HEK293 (cell line): Measurements from ENCODE around the gene DPEP1.

Experiments
- CTCF ChIA-PET: fragments of 350-600 bp; formaldehyde crosslinking; extraction: SDS; loops from one replicate; lab custom pipeline; 2021; ENCODE audit warnings: antibody characterized with exemption; lab: Yijun Ruan, JAX
- POLR2A ChIA-PET: fragments of 300-600 bp; formaldehyde crosslinking; extraction: SDS; loops from one replicate; lab custom pipeline; 2020; ENCODE audit warnings: antibody characterized with exemption, inconsistent platforms; lab: Yijun Ruan, JAX
- H3K27ac ChIP-seq: fragments of 200-500 bp; sonication (Bioruptor generic); 2 replicates; pipeline ENCODE4 v1.5.1; 2014; ENCODE audit warnings: low read depth, low read length, control low read depth, inconsistent platforms; ENCODE audit errors: extremely low read depth
- H3K36me3 ChIP-seq, 2 experiments: fragments of 200-500 bp in 1 of 2; sonication (Bioruptor generic) in 1 of 2; 1 replicate in 1 of 2; 2 replicates in 1 of 2; pipeline ENCODE4 v1.5.1; 2014 to 2017; ENCODE audit warnings: inconsistent platforms in 2 of 2, low read length in 2 of 2; ENCODE audit not compliant: control insufficient read depth in 2 of 2, insufficient read depth in 1 of 2
- H3K4me1 ChIP-seq: fragments of 200-500 bp; sonication (Bioruptor generic); 2 replicates; pipeline ENCODE4 v1.5.1; 2014; ENCODE audit warnings: mild to moderate bottlenecking, low read length, inconsistent platforms; ENCODE audit not compliant: control insufficient read depth, insufficient read depth
- H3K4me3 ChIP-seq: 2 replicates; pipeline ENCODE4 v1.5.1; 2011; ENCODE audit warnings: low read depth, mild to moderate bottlenecking, control low read depth, low read length, moderate library complexity
- H3K9me3 ChIP-seq: fragments of 200-500 bp; sonication (Bioruptor generic); 2 replicates; pipeline ENCODE4 v1.5.1; 2014; ENCODE audit warnings: low read depth, low read length, inconsistent platforms; ENCODE audit not compliant: control insufficient read depth, insufficient read depth
- BCL11A ChIP-seq: fragments of 450-650 bp; formaldehyde crosslinking; IDR thresholded peaks from 2 replicates; pipeline ENCODE4 v1.5.1; 2016; ENCODE audit warnings: low read depth, missing biosample characterization, missing genetic modification characterization
- EGR2 ChIP-seq: fragments of 450-650 bp; formaldehyde crosslinking; IDR thresholded peaks from 2 replicates; pipeline ENCODE4 v1.5.1; 2016; ENCODE audit warnings: low read depth, missing biosample characterization, missing genetic modification characterization
- GLIS1 ChIP-seq: fragments of 450-650 bp; formaldehyde crosslinking; IDR thresholded peaks from 2 replicates; pipeline ENCODE4 v1.5.1; 2016; ENCODE audit warnings: missing biosample characterization, missing genetic modification characterization
- KLF17 ChIP-seq: fragments of 450-650 bp; formaldehyde crosslinking; IDR thresholded peaks from 2 replicates; pipeline ENCODE4 v1.5.1; 2016; ENCODE audit warnings: missing biosample characterization, missing genetic modification characterization
- SP2 ChIP-seq: fragments of 450-650 bp; formaldehyde crosslinking; IDR thresholded peaks from 2 replicates; pipeline ENCODE4 v1.5.1; 2016; ENCODE audit warnings: missing biosample characterization, missing genetic modification characterization
- SP7 ChIP-seq: fragments of 450-650 bp; formaldehyde crosslinking; IDR thresholded peaks from 2 replicates; pipeline ENCODE4 v1.5.1; 2016; ENCODE audit warnings: missing biosample characterization, missing genetic modification characterization
- YY1 ChIP-seq: fragments of 450-650 bp; formaldehyde crosslinking; IDR thresholded peaks from 2 replicates; pipeline ENCODE4 v1.5.1; 2018; ENCODE audit warnings: missing biosample characterization, missing genetic modification characterization
- YY2 ChIP-seq: fragments of 450-650 bp; formaldehyde crosslinking; IDR thresholded peaks from 2 replicates; pipeline ENCODE4 v1.5.1; 2016; ENCODE audit warnings: missing biosample characterization, missing genetic modification characterization
- ZEB2 ChIP-seq: fragments of 450-650 bp; formaldehyde crosslinking; IDR thresholded peaks from 2 replicates; pipeline ENCODE4 v1.5.1; 2016; ENCODE audit warnings: missing biosample characterization, missing genetic modification characterization
- ZNF398 ChIP-seq: fragments of 450-650 bp; formaldehyde crosslinking; IDR thresholded peaks from 2 replicates; pipeline ENCODE4 v1.5.1; 2017; ENCODE audit warnings: missing biosample characterization, missing genetic modification characterization
- ZNF48 ChIP-seq: fragments of 450-650 bp; formaldehyde crosslinking; IDR thresholded peaks from 2 replicates; pipeline ENCODE4 v1.5.1; 2016; ENCODE audit warnings: missing biosample characterization, missing genetic modification characterization
- ZNF518A ChIP-seq: fragments of 450-650 bp; formaldehyde crosslinking; conservative IDR thresholded peaks from 2 replicates; pipeline ENCODE4 v1.5.1; 2016; ENCODE audit warnings: low read depth, missing biosample characterization, missing genetic modification characterization
- ZNF600 ChIP-seq: fragments of 450-650 bp; formaldehyde crosslinking; IDR thresholded peaks from 2 replicates; pipeline ENCODE4 v1.5.1; 2016; ENCODE audit warnings: missing biosample characterization, missing genetic modification characterization
- ZNF692 ChIP-seq: fragments of 450-650 bp; formaldehyde crosslinking; IDR thresholded peaks from 2 replicates; pipeline ENCODE4 v1.5.1; 2016; ENCODE audit warnings: missing biosample characterization, missing genetic modification characterization
- ZXDB ChIP-seq: fragments of 450-650 bp; formaldehyde crosslinking; IDR thresholded peaks from 2 replicates; pipeline ENCODE4 v1.5.1; 2016; ENCODE audit warnings: missing biosample characterization, missing genetic modification characterization
- TF ChIP-seq, protein P1 (sequence below): fragments of 450-650 bp; formaldehyde crosslinking; IDR thresholded peaks from 2 replicates; pipeline ENCODE4 v1.5.1; 2016; ENCODE audit warnings: missing biosample characterization, missing genetic modification characterization, borderline replicate concordance

Gene DPEP1

GRCh38 chr16:89678258-89678657 lies 64.8 kb downstream of the DPEP1 start (continued):
- TF ChIP-seq ZNF518A = peak; percentile 36; the same call in 1 of the 2 replicates
- no peak for TF ChIP-seq ZNF48 (tag by site-specific recombination)
- no peak for TF ChIP-seq BCL11A (tag by site-specific recombination)

GRCh38 chr16:89685916-89686315 lies 72.5 kb downstream of the DPEP1 start:
- H3K27ac ChIP-seq = no peak overlapping the region
- no peaks in the 10 kb centered on the region for H3K4me1 ChIP-seq
- ChIA-PET CTCF (no interaction called here), POLR2A (interaction anchor here (0.9 to 1.4 kb wide), 7 partner anchors 10 to 83 kb away, joined by 3 to 10 read pairs (median 5); partner anchors contain the start of genes CHMP1A and SPATA33)
- H3K36me3 ChIP-seq = peaks cover 0 to 19% of the 10 kb centered on the region in 2 experiments; a peak in 2 of 3 replicates
- no peaks in the 10 kb centered on the region for H3K9me3 ChIP-seq
- no peak overlapping the region for H3K4me3 ChIP-seq
- TF ChIP-seq ZEB2 (tag by site-specific recombination) (peak; percentile 90; the same call in 1 of the 2 replicates), SP7 (tag by site-specific recombination) (no peak)

- no peaks in the 10 kb centered on the region for H3K9me3 ChIP-seq
- peak within 1 kb of the TSS; percentile 79 for H3K27ac ChIP-seq
- CTCF ChIA-PET = no interaction called here
- POLR2A ChIA-PET = interaction anchor here (0.5 to 1.4 kb wide), 13 partner anchors 8 to 541 kb away, joined by 3 to 10 read pairs (median 4); partner anchors contain the start of genes CHMP1A, SPATA2L and SPATA33
- H3K4me1 ChIP-seq = no peaks in the 10 kb centered on the region
- H3K4me3 ChIP-seq = peak within 1 kb of the TSS; percentile 74
- peaks cover 0 to 23% of the 10 kb centered on the region in 2 experiments; a peak in 1 of 3 replicates for H3K36me3 ChIP-seq
- TF ChIP-seq ZNF692 (peak; percentile 46; the same call in 1 of the 2 replicates), EGR2 (tag by site-specific recombination) (peak; percentile 43), KLF17 (0 out of 2 replicates have a peak, but pooled peaks have one; percentile 36), SP2 (tag by site-specific recombination) (peak; percentile 73), YY1 (peak; percentile 56; the same call in 1 of the 2 replicates), GLIS1 (tag by site-specific recombination) (0 out of 2 replicates have a peak, but pooled peaks have one; percentile 14), ZXDB (peak; percentile 93), ZNF600 (tag by site-specific recombination) (peak; percentile 75), ZNF398 (peak; percentile 51; the same call in 1 of the 2 replicates), YY2 (tag by site-specific recombination) (peak; percentile 71; the same call in 1 of the 2 replicates)
- TF ChIP-seq, protein P1, sequence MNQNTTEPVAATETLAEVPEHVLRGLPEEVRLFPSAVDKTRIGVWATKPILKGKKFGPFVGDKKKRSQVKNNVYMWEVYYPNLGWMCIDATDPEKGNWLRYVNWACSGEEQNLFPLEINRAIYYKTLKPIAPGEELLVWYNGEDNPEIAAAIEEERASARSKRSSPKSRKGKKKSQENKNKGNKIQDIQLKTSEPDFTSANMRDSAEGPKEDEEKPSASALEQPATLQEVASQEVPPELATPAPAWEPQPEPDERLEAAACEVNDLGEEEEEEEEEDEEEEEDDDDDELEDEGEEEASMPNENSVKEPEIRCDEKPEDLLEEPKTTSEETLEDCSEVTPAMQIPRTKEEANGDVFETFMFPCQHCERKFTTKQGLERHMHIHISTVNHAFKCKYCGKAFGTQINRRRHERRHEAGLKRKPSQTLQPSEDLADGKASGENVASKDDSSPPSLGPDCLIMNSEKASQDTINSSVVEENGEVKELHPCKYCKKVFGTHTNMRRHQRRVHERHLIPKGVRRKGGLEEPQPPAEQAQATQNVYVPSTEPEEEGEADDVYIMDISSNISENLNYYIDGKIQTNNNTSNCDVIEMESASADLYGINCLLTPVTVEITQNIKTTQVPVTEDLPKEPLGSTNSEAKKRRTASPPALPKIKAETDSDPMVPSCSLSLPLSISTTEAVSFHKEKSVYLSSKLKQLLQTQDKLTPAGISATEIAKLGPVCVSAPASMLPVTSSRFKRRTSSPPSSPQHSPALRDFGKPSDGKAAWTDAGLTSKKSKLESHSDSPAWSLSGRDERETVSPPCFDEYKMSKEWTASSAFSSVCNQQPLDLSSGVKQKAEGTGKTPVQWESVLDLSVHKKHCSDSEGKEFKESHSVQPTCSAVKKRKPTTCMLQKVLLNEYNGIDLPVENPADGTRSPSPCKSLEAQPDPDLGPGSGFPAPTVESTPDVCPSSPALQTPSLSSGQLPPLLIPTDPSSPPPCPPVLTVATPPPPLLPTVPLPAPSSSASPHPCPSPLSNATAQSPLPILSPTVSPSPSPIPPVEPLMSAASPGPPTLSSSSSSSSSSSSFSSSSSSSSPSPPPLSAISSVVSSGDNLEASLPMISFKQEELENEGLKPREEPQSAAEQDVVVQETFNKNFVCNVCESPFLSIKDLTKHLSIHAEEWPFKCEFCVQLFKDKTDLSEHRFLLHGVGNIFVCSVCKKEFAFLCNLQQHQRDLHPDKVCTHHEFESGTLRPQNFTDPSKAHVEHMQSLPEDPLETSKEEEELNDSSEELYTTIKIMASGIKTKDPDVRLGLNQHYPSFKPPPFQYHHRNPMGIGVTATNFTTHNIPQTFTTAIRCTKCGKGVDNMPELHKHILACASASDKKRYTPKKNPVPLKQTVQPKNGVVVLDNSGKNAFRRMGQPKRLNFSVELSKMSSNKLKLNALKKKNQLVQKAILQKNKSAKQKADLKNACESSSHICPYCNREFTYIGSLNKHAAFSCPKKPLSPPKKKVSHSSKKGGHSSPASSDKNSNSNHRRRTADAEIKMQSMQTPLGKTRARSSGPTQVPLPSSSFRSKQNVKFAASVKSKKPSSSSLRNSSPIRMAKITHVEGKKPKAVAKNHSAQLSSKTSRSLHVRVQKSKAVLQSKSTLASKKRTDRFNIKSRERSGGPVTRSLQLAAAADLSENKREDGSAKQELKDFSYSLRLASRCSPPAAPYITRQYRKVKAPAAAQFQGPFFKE = no peak
Measured at GRCh38 chr16:89686520-89687091, 73.2 kb downstream of the DPEP1 start, which contains the start of gene CDK10. TSS of gene CDK10 (plus strand) at chr16:89686689. CDS start at chr16:89686711, 22 bp downstream.
